Spinal cord (tissue), 10 donors: ENCODE measurements around the gene VDAC2. TPM values are rescaled to one million over a fixed set of nuclear protein-coding genes. Genes with fewer than 3 reads are reported as not detected.
A peak's percentile ranks its signal among the peaks of the same experiment; 100 is the strongest.

ENCODE experiments used
- DNase-seq, 6 donors: peaks; one replicate each; pipeline versions ENCODE4 v3.0.0 to v3.0.0-alpha.2; 2013 to 2015; ENCODE audit warnings: low spot score in 6 of 6, low read depth in 4 of 6
- H3K27ac ChIP-seq: one replicate; pipeline ENCODE4 v1.5.1; 2013; ENCODE audit warnings: low read depth, low read length, control low read depth
- H3K27me3 ChIP-seq: one replicate; pipeline ENCODE4 v1.6.1; 2013; ENCODE audit warnings: low read length; ENCODE audit not compliant: control insufficient read depth, insufficient read depth
- H3K36me3 ChIP-seq: one replicate; pipeline ENCODE4 v1.6.1; 2013; ENCODE audit warnings: low read length; ENCODE audit not compliant: control insufficient read depth, insufficient read depth
- H3K4me1 ChIP-seq: one replicate; pipeline ENCODE4 v1.6.1; 2013; ENCODE audit warnings: low read length; ENCODE audit not compliant: control insufficient read depth, insufficient read depth
- H3K4me3 ChIP-seq: one replicate; pipeline ENCODE4 v1.5.1; 2013; ENCODE audit warnings: low read depth, low read length, control low read depth
- H3K9me3 ChIP-seq: one replicate; pipeline ENCODE4 v1.6.1; 2013; ENCODE audit warnings: low read length; ENCODE audit not compliant: control insufficient read depth, insufficient read depth
- WGBS: methylation state at CpG from one replicate; pipeline ENCODE4 v1.1.5; 2013; ENCODE audit warnings: missing lambda C conversion rate; ENCODE audit not compliant: insufficient coverage; 5-methylcytosine and 5-hydroxymethylcytosine counted together
- long read RNA-seq, 4 donors: transcript quantifications; one replicate each; lab custom pipeline, GENCODE V29; 2026
- polyA plus RNA-seq, 2 donors: library from polyadenylated mRNA; unstranded; fragments of 120-200 nt; gene quantifications; one replicate each; pipeline ENCODE4 v1.2.1, GENCODE V29; 2013; ENCODE audit not compliant: insufficient read length in 2 of 2
- total RNA-seq, 2 donors: library from RNA; depleted of rRNA in 1 of 2; stranded (reverse); fragments of 120-200 nt in 1 of 2; fragments of >200 nt in 1 of 2; gene quantifications; one replicate each; pipeline versions ENCODE4 v1.2.3 to v1.2.4, GENCODE V29; 2013 to 2014
- donor health status: healthy.

The VDAC2 gene, protein sequence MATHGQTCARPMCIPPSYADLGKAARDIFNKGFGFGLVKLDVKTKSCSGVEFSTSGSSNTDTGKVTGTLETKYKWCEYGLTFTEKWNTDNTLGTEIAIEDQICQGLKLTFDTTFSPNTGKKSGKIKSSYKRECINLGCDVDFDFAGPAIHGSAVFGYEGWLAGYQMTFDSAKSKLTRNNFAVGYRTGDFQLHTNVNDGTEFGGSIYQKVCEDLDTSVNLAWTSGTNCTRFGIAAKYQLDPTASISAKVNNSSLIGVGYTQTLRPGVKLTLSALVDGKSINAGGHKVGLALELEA
- total RNA-seq = 100 to 1,000 TPM; 119 to 136 TPM
- 100 to 1,000 TPM; 226 to 229 TPM for polyA plus RNA-seq
- long read RNA-seq, donor 1, transcript VDAC2-203 (10 exons, 1,557 nt) = major isoform, 109 of 142 reads
- long read RNA-seq, donor 1, partial matches to known transcripts = 31 of 142 reads
- long read RNA-seq, donor 1, other reads (novel, unspliced or antisense) = 0 of 142 reads
- long read RNA-seq, donor 2, transcript VDAC2-203 (10 exons, 1,557 nt) = major isoform, 50 of 52 reads
- long read RNA-seq, donor 2, partial matches to known transcripts = 0 of 52 reads
- long read RNA-seq, donor 2, other reads (novel, unspliced or antisense) = 0 of 52 reads
- long read RNA-seq, donor 3, transcript VDAC2-203 (10 exons, 1,557 nt) = major isoform, 45 of 61 reads
- long read RNA-seq, donor 3, partial matches to known transcripts = 14 of 61 reads
- long read RNA-seq, donor 3, other reads (novel, unspliced or antisense) = 0 of 61 reads
- long read RNA-seq, donor 4, transcript VDAC2-203 (10 exons, 1,557 nt) = major isoform, 60 of 105 reads
- long read RNA-seq, donor 4, partial matches to known transcripts = 41 of 105 reads
- long read RNA-seq, donor 4, other reads (novel, unspliced or antisense) = 0 of 105 reads

DNA sequence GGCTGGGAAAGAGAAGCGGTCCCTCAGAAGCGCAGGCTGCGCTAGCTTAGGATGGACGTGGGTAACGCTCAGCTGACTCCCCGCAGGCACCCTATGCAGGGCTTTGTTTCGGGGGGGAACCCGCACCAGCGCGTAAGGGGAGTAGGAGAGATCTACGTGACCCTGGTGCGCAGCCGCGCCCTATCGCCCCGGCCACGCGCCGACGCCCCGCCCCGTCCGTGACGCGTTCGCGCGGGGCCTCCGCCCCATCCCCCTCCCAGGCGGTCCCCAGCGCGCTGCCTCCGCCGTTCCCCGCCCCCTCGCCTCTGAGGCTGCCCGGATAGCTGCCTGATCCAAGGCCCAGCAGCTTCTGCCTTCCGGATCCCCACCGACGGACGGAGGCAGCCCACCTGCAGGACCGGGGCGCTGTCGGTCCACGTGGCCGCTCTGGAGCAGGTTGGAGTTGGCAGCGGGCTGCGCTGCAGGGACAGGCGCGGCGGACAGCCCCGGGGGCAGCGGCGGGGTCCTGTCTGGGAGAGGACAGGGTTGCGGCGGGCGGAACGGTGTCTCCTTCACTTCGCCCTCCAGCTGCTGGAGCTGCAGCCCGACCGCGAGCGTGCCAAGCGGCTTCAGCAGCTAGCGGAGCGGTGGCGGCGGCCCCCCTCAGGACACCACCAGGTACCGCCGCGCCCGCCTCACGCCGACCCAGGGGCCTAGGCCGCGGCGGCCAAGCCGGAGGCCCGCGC is at the start of gene VDAC2:
VDAC2 (plus strand) TSS at position 515 of the 725 bp plus-strand sequence. CDS start 363 bp downstream, outside the sequence.
- H3K4me1 ChIP-seq = peaks cover 10% of the 10 kb centered on the region
- peaks cover 20% of the 10 kb centered on the region for H3K36me3 ChIP-seq
- H3K27ac ChIP-seq = peak within 1 kb of the TSS; percentile 98
- WGBS = 0% methylated on average over 80 of the region's 80 CpGs
- no peaks in the 10 kb centered on the region for H3K27me3 ChIP-seq
- H3K4me3 ChIP-seq = peak within 1 kb of the TSS; percentile 84
- no peaks in the 10 kb centered on the region for H3K9me3 ChIP-seq
- peak; percentile 84 to 98 (median 88) for DNase-seq

GRCh38 chr10:75165684-75166622 is 44.6 kb upstream of the VDAC2 start:
- WGBS = no CpG with 5 or more reads among the region's 2 CpGs
- Histone ChIP-seq H3K27me3 (no peaks in the 10 kb centered on the region), H3K4me1 (no peaks in the 10 kb centered on the region), H3K27ac (no peak overlapping the region), H3K9me3 (no peaks in the 10 kb centered on the region), H3K4me3 (no peak overlapping the region), H3K36me3 (peaks cover 23% of the 10 kb centered on the region)
- peak in 1 of 6 donors; percentile 72 for DNase-seq

GRCh38 chr10:75166623-75166972 is 44.0 kb upstream of the VDAC2 start:
- H3K9me3 ChIP-seq = no peaks in the 10 kb centered on the region
- H3K27me3 ChIP-seq = no peaks in the 10 kb centered on the region
- H3K27ac ChIP-seq = no peak overlapping the region
- DNase-seq = no peak
- no peaks in the 10 kb centered on the region for H3K4me1 ChIP-seq
- no CpG with 5 or more reads among the region's 1 CpG for WGBS
- peaks cover 23% of the 10 kb centered on the region for H3K36me3 ChIP-seq
- no peak overlapping the region for H3K4me3 ChIP-seq

GRCh38 chr10:75168275-75168674 is 42.3 kb upstream of the VDAC2 start:
- 100% methylated on average over 2 of the region's 6 CpGs for WGBS
- H3K27me3 ChIP-seq = no peaks in the 10 kb centered on the region
- no peaks in the 10 kb centered on the region for H3K9me3 ChIP-seq
- H3K4me1 ChIP-seq = no peaks in the 10 kb centered on the region
- no peak overlapping the region for H3K27ac ChIP-seq
- H3K4me3 ChIP-seq = no peak overlapping the region
- DNase-seq = no peak
- peaks cover 23% of the 10 kb centered on the region for H3K36me3 ChIP-seq

DNA sequence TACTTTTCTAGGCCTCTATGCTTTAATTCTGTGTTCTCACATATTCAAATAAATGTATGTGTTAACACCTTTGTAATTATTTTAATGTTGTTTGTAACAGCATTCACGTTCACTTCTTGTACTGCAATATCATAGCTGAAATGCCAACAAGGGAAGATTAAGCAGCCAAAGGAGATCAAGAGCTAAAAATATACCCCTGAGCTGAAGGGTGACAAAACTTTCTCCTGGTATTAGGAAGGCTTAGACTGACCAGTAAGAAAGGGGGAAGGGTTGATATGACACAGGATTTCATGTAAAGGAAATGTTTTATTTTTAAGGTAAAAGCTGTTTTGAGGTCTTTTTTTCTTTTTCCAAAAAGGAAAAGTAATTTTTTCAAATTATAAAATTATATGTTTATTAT is 40.4 kb upstream of the VDAC2 start:
- no peak for DNase-seq
- no CpG with 5 or more reads among the region's 1 CpG for WGBS
- Histone ChIP-seq H3K4me1 (no peaks in the 10 kb centered on the region), H3K27me3 (no peaks in the 10 kb centered on the region), H3K4me3 (no peak overlapping the region), H3K27ac (no peak overlapping the region), H3K9me3 (no peaks in the 10 kb centered on the region), H3K36me3 (peaks cover 13% of the 10 kb centered on the region)

- Histone ChIP-seq H3K9me3 (no peaks in the 10 kb centered on the region), H3K27ac (no peak overlapping the region), H3K4me1 (no peaks in the 10 kb centered on the region), H3K27me3 (no peaks in the 10 kb centered on the region), H3K36me3 (peaks cover 10% of the 10 kb centered on the region), H3K4me3 (no peak overlapping the region)
- WGBS = no CpG with 5 or more reads among the region's 2 CpGs
- no peak for DNase-seq
Measured at GRCh38 chr10:75175046-75175445, 35.5 kb upstream of the VDAC2 start.

DNA sequence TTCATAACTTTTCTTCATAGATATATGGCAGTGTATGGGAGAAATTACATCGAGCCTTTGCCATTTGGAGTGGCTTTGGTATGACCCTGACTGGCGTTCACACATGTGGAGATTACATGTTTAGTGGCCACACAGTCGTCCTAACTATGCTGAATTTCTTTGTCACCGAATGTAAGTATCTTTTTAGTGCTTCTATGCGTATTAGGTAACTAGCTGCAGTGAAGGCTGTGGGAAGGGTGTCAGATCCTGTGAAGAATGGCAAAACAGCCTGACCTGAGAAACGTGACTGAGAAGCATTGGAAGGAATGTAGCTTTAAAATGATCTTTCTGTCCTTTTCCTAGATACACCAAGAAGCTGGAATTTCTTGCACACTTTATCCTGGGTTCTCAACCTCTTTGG is 34.5 kb upstream of the VDAC2 start:
- no peak for DNase-seq
- H3K27me3 ChIP-seq = no peaks in the 10 kb centered on the region
- WGBS = 96% methylated on average over 5 of the region's 6 CpGs
- peaks cover 7% of the 10 kb centered on the region for H3K36me3 ChIP-seq
- H3K27ac ChIP-seq = no peak overlapping the region
- H3K4me1 ChIP-seq = no peaks in the 10 kb centered on the region
- H3K9me3 ChIP-seq = no peaks in the 10 kb centered on the region
- no peak overlapping the region for H3K4me3 ChIP-seq

- Histone ChIP-seq H3K27ac (no peak overlapping the region), H3K27me3 (no peaks in the 10 kb centered on the region), H3K4me1 (no peaks in the 10 kb centered on the region), H3K4me3 (no peak overlapping the region), H3K9me3 (no peaks in the 10 kb centered on the region), H3K36me3 (peaks cover 7% of the 10 kb centered on the region)
- no peak for DNase-seq
- no CpG with 5 or more reads among the region's 1 CpG for WGBS
Measured at GRCh38 chr10:75176736-75177135, 33.9 kb upstream of the VDAC2 start.
